ENCODE data around the gene NXN. TPM values are rescaled to one million over a fixed set of nuclear protein-coding genes. Genes with fewer than 3 reads are reported as not detected.

Gene NXN
- total RNA-seq, 2 donors from 2014 or later: 124 to 201 TPM

- H3K27ac ChIP-seq (ENCODE audit: low read depth, low read length): no peak overlapping the region
- peaks cover 11% of the 10 kb centered on the region for H3K4me1 ChIP-seq (ENCODE audit: control insufficient read depth, insufficient read depth, low read length)
- no peaks in the 10 kb centered on the region for H3K9me3 ChIP-seq (ENCODE audit: control insufficient read depth, low read length)
- Mint-ChIP-seq H3K36me3 (ENCODE audit: low read depth) (peaks cover 44% of the 10 kb centered on the region), H3K4me3 (no peak overlapping the region), H3K27ac (no peak overlapping the region), H3K27me3 (ENCODE audit: insufficient read depth) (no peaks in the 10 kb centered on the region), H3K4me1 (no peaks in the 10 kb centered on the region), H3K9me3 (no peaks in the 10 kb centered on the region)
- no peaks in the 10 kb centered on the region for H3K27me3 ChIP-seq (ENCODE audit: control insufficient read depth, insufficient read depth, low read length, poor library complexity, severe bottlenecking)
- no peak overlapping the region for H3K9ac ChIP-seq (ENCODE audit: extremely low read depth, low read length, poor library complexity, severe bottlenecking)
- TF ChIP-seq CTCF (conservative IDR thresholded peaks at IDR 0.05): no peak
- H3K4me3 ChIP-seq (ENCODE audit: low read length): no peak overlapping the region
- H3K36me3 ChIP-seq (ENCODE audit: control insufficient read depth, insufficient read depth, low read length): peaks cover 59% of the 10 kb centered on the region
- WGBS, 2 experiments (ENCODE audit: insufficient coverage in 1 of 2, insufficient read length in 1 of 2): 91 to 92% methylated on average over 26 to 30 of the region's 30 CpGs
- no peak for DNase-seq
Observed at GRCh38 chr17:1003972-1004768, 24.6 kb upstream of the NXN start.

- H3K4me1 Mint-ChIP-seq: no peaks in the 10 kb centered on the region
- H3K27me3 ChIP-seq (ENCODE audit: control insufficient read depth, insufficient read depth, low read length, poor library complexity, severe bottlenecking): no peaks in the 10 kb centered on the region
- no peaks in the 10 kb centered on the region for H3K27me3 Mint-ChIP-seq (ENCODE audit: insufficient read depth)
- DNase-seq: no peak
- peak overlapping the region; percentile 67 for H3K27ac Mint-ChIP-seq
- no peak overlapping the region for H3K4me3 ChIP-seq (ENCODE audit: low read length)
- no peak overlapping the region for H3K27ac ChIP-seq (ENCODE audit: low read depth, low read length)
- peaks cover 46% of the 10 kb centered on the region for H3K36me3 Mint-ChIP-seq (ENCODE audit: low read depth)
- no peaks in the 10 kb centered on the region for H3K9me3 Mint-ChIP-seq
- no peak overlapping the region for H3K4me3 Mint-ChIP-seq
- H3K9ac ChIP-seq (ENCODE audit: extremely low read depth, low read length, poor library complexity, severe bottlenecking): no peak overlapping the region
- no peaks in the 10 kb centered on the region for H3K9me3 ChIP-seq (ENCODE audit: control insufficient read depth, low read length)
- no peak for TF ChIP-seq CTCF (conservative IDR thresholded peaks at IDR 0.05)
- H3K36me3 ChIP-seq (ENCODE audit: control insufficient read depth, insufficient read depth, low read length): peaks cover 59% of the 10 kb centered on the region
- peaks cover 11% of the 10 kb centered on the region for H3K4me1 ChIP-seq (ENCODE audit: control insufficient read depth, insufficient read depth, low read length)
- WGBS, 2 experiments (ENCODE audit: insufficient coverage in 1 of 2, insufficient read length in 1 of 2): 80 to 85% methylated on average over 2 to 5 of the region's 5 CpGs
Observed at GRCh38 chr17:1003633-1003971, 24.0 kb upstream of the NXN start.

- DNase-seq: no peak
- Histone ChIP-seq H3K36me3 (ENCODE audit: control insufficient read depth, insufficient read depth, low read length) (peaks cover 59% of the 10 kb centered on the region), H3K27ac (ENCODE audit: low read depth, low read length) (no peak overlapping the region), H3K4me1 (ENCODE audit: control insufficient read depth, insufficient read depth, low read length) (peaks cover 11% of the 10 kb centered on the region), H3K27me3 (ENCODE audit: control insufficient read depth, insufficient read depth, low read length, poor library complexity, severe bottlenecking) (no peaks in the 10 kb centered on the region), H3K9me3 (ENCODE audit: control insufficient read depth, low read length) (no peaks in the 10 kb centered on the region), H3K9ac (ENCODE audit: extremely low read depth, low read length, poor library complexity, severe bottlenecking) (no peak overlapping the region), H3K4me3 (ENCODE audit: low read length) (no peak overlapping the region)
- Mint-ChIP-seq H3K4me1 (peaks cover 4% of the 10 kb centered on the region), H3K27ac (peak overlapping the region; percentile 67), H3K36me3 (ENCODE audit: low read depth) (peaks cover 46% of the 10 kb centered on the region), H3K4me3 (no peak overlapping the region), H3K9me3 (no peaks in the 10 kb centered on the region), H3K27me3 (ENCODE audit: insufficient read depth) (no peaks in the 10 kb centered on the region)
- WGBS, 2 experiments (ENCODE audit: insufficient coverage in 1 of 2, insufficient read length in 1 of 2): 89 to 97% methylated on average over 15 to 19 of the region's 19 CpGs
- TF ChIP-seq CTCF (conservative IDR thresholded peaks at IDR 0.05): no peak
Observed at GRCh38 chr17:1002771-1003555, 23.4 kb upstream of the NXN start.
